ENCODE data around the gene EFHB.

EFHB gene

GRCh38 chr3:19967208-19967607 is 33.2 kb upstream of the EFHB start:
- no peak overlapping the region for H3K18ac ChIP-seq (ENCODE audit: low read depth in 1 of 2, low read length in 2 of 2)
- peaks cover 18 to 25% of the 10 kb centered on the region in 2 experiments for H3K36me3 ChIP-seq (ENCODE audit: control insufficient read depth in 1 of 2, insufficient read depth in 2 of 2, low read depth in 1 of 2, low read length in 2 of 2)
- H3K4me3 ChIP-seq (ENCODE audit: insufficient read depth in 1 of 2, low read depth in 1 of 2, low read length in 2 of 2), result no peak overlapping the region
- no peak overlapping the region for H2BK12ac ChIP-seq (ENCODE audit: low read length in 2 of 2)
- 92% methylated on average over 6 of the region's 6 CpGs for WGBS
- no peak overlapping the region for H3K4me2 ChIP-seq (ENCODE audit: low read length, poor library complexity, severe bottlenecking)
- no peak overlapping the region for H2BK120ac ChIP-seq (ENCODE audit: low read depth, low read length)
- H3K9ac ChIP-seq (ENCODE audit: low read length), result no peak overlapping the region
- H3K27me3 ChIP-seq (ENCODE audit: control insufficient read depth in 1 of 2, insufficient read depth in 1 of 2, low read length in 2 of 2), result no peaks in the 10 kb centered on the region
- no peak overlapping the region for H2BK5ac ChIP-seq (ENCODE audit: low read depth, low read length, poor library complexity, severe bottlenecking)
- no peak overlapping the region for H2AFZ ChIP-seq (ENCODE audit: low read depth, low read length)
- no peak overlapping the region for H3K23ac ChIP-seq (ENCODE audit: low read length in 2 of 2)
- no peaks in the 10 kb centered on the region for H3K4me1 ChIP-seq (ENCODE audit: control insufficient read depth, insufficient read depth, low read depth, low read length)
- H3K4ac ChIP-seq (ENCODE audit: low read depth in 1 of 2, low read length in 2 of 2), result no peak overlapping the region
- H4K8ac ChIP-seq (ENCODE audit: low read length), result no peak overlapping the region
- no peak for DNase-seq
- no peak overlapping the region for H4K91ac ChIP-seq (ENCODE audit: low read length)
- no peak overlapping the region for H3K27ac ChIP-seq (ENCODE audit: low read length, poor library complexity, severe bottlenecking)
- no peak overlapping the region for H2BK15ac ChIP-seq (ENCODE audit: low read depth, poor library complexity, severe bottlenecking)
- H2AK5ac ChIP-seq (ENCODE audit: low read length, severe bottlenecking), result no peak overlapping the region
- no peaks in the 10 kb centered on the region for H3K9me3 ChIP-seq (ENCODE audit: control insufficient read depth, low read length)
- H3K79me1 ChIP-seq (replicated peaks; ENCODE audit: low read length, poor library complexity, severe bottlenecking), result no peaks in the 10 kb centered on the region
- H3K14ac ChIP-seq (ENCODE audit: low read length in 2 of 2), result no peak overlapping the region

DNA sequence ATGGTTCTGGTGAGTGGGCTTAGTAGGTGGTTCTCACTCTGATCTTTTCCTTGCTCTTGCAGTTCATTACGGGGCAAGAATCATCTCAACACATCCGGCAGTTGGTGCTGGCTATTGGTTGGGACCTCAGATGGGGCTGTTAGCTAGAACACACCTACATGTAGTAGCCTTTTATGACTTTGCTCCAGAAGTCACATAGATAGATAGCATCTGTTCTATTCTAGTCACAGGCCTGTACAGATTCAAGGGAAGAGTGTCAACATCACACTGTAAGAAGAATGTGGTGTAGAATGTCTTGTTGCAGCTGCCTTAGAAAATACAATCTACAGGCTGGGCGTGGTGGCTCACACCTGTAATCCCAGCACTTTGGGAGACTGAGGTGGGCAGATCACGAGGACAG is 27.9 kb upstream of the EFHB start:
- Histone ChIP-seq H3K4me1 (ENCODE audit: control insufficient read depth, insufficient read depth, low read depth, low read length) (peaks cover 3% of the 10 kb centered on the region), H3K27me3 (ENCODE audit: control insufficient read depth in 1 of 2, insufficient read depth in 1 of 2, low read length in 2 of 2) (no peaks in the 10 kb centered on the region), H4K8ac (ENCODE audit: low read length) (no peak overlapping the region), H2BK12ac (ENCODE audit: low read length in 2 of 2) (no peak overlapping the region), H4K91ac (ENCODE audit: low read length) (no peak overlapping the region), H2AK5ac (ENCODE audit: low read length, severe bottlenecking) (no peak overlapping the region), H3K79me1 (replicated peaks; ENCODE audit: low read length, poor library complexity, severe bottlenecking) (peaks cover 2% of the 10 kb centered on the region), H3K9ac (ENCODE audit: low read length) (no peak overlapping the region), H3K36me3 (ENCODE audit: control insufficient read depth in 1 of 2, insufficient read depth in 2 of 2, low read depth in 1 of 2, low read length in 2 of 2) (peaks cover 26 to 33% of the 10 kb centered on the region in 2 experiments), H3K23ac (ENCODE audit: low read length in 2 of 2) (no peak overlapping the region), H2BK15ac (ENCODE audit: low read depth, poor library complexity, severe bottlenecking) (no peak overlapping the region), H3K18ac (ENCODE audit: low read depth in 1 of 2, low read length in 2 of 2) (no peak overlapping the region), H3K4me3 (ENCODE audit: insufficient read depth in 1 of 2, low read depth in 1 of 2, low read length in 2 of 2) (no peak overlapping the region), H3K9me3 (ENCODE audit: control insufficient read depth, low read length) (no peaks in the 10 kb centered on the region), H2AFZ (ENCODE audit: low read depth, low read length) (no peak overlapping the region), H3K14ac (ENCODE audit: low read length in 2 of 2) (no peak overlapping the region), H2BK5ac (ENCODE audit: low read depth, low read length, poor library complexity, severe bottlenecking) (no peak overlapping the region), H3K27ac (ENCODE audit: low read length, poor library complexity, severe bottlenecking) (no peak overlapping the region), H2BK120ac (ENCODE audit: low read depth, low read length) (no peak overlapping the region), H3K4me2 (ENCODE audit: low read length, poor library complexity, severe bottlenecking) (no peak overlapping the region), H3K4ac (ENCODE audit: low read depth in 1 of 2, low read length in 2 of 2) (no peak overlapping the region)
- no peak for DNase-seq
- 98% methylated on average over 4 of the region's 4 CpGs for WGBS

GRCh38 chr3:19960696-19961095 is 26.7 kb upstream of the EFHB start:
- 92% methylated on average over 2 of the region's 4 CpGs for WGBS
- peaks cover 3% of the 10 kb centered on the region for H3K4me1 ChIP-seq (ENCODE audit: control insufficient read depth, insufficient read depth, low read depth, low read length)

DNA sequence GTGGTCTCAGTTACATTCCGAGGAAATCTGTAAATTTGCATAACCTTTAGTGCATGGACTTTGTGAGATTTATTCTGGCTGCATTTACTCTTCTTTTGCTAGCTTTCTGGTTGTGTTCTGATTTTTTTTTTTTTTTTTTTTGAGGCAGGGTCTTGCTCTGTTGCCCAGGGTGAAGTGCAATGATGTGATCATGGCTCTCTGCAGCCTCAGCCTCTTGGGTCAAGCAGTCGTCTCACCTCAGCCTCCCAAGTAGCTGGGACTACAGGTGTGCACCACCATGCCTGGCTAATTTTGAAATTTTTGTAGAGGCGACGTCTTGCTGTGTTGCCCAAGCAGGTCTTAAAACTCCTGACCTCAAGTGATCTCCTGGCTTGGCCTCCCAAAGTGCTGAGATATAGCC is 25.5 kb upstream of the EFHB start:
- no peak overlapping the region for H2AFZ ChIP-seq (ENCODE audit: low read depth, low read length)
- H3K4me3 ChIP-seq (ENCODE audit: insufficient read depth in 1 of 2, low read depth in 1 of 2, low read length in 2 of 2), result no peak overlapping the region
- DNase-seq, result no peak
- no peak overlapping the region for H4K8ac ChIP-seq (ENCODE audit: low read length)
- H3K4me2 ChIP-seq (ENCODE audit: low read length, poor library complexity, severe bottlenecking), result no peak overlapping the region
- H3K23ac ChIP-seq (ENCODE audit: low read length in 2 of 2), result no peak overlapping the region
- H3K18ac ChIP-seq (ENCODE audit: low read depth in 1 of 2, low read length in 2 of 2), result no peak overlapping the region
- H4K91ac ChIP-seq (ENCODE audit: low read length), result no peak overlapping the region
- no peak overlapping the region for H2BK5ac ChIP-seq (ENCODE audit: low read depth, low read length, poor library complexity, severe bottlenecking)
- H3K4ac ChIP-seq (ENCODE audit: low read depth in 1 of 2, low read length in 2 of 2), result no peak overlapping the region
- no peak overlapping the region for H2BK15ac ChIP-seq (ENCODE audit: low read depth, poor library complexity, severe bottlenecking)
- no peak overlapping the region for H2BK12ac ChIP-seq (ENCODE audit: low read length in 2 of 2)
- no peak overlapping the region for H2BK120ac ChIP-seq (ENCODE audit: low read depth, low read length)
- peaks cover 2% of the 10 kb centered on the region for H3K79me1 ChIP-seq (replicated peaks; ENCODE audit: low read length, poor library complexity, severe bottlenecking)
- H2AK5ac ChIP-seq (ENCODE audit: low read length, severe bottlenecking), result no peak overlapping the region
- no peak overlapping the region for H3K14ac ChIP-seq (ENCODE audit: low read length in 2 of 2)
- peaks cover 25 to 46% of the 10 kb centered on the region in 2 experiments for H3K36me3 ChIP-seq (ENCODE audit: control insufficient read depth in 1 of 2, insufficient read depth in 2 of 2, low read depth in 1 of 2, low read length in 2 of 2)
- 98% methylated on average over 3 of the region's 4 CpGs for WGBS
- peaks cover 3% of the 10 kb centered on the region for H3K4me1 ChIP-seq (ENCODE audit: control insufficient read depth, insufficient read depth, low read depth, low read length)
- H3K27ac ChIP-seq (ENCODE audit: low read length, poor library complexity, severe bottlenecking), result no peak overlapping the region
- no peak overlapping the region for H3K9ac ChIP-seq (ENCODE audit: low read length)
- H3K9me3 ChIP-seq (ENCODE audit: control insufficient read depth, low read length), result no peaks in the 10 kb centered on the region
- H3K27me3 ChIP-seq (ENCODE audit: control insufficient read depth in 1 of 2, insufficient read depth in 1 of 2, low read length in 2 of 2), result no peaks in the 10 kb centered on the region

More at GRCh38 chr3:19960696-19961095, 26.7 kb upstream of the EFHB start:
- Histone ChIP-seq H3K4me3 (ENCODE audit: insufficient read depth in 1 of 2, low read depth in 1 of 2, low read length in 2 of 2) (no peak overlapping the region), H3K9me3 (ENCODE audit: control insufficient read depth, low read length) (no peaks in the 10 kb centered on the region), H2AFZ (ENCODE audit: low read depth, low read length) (no peak overlapping the region), H3K18ac (ENCODE audit: low read depth in 1 of 2, low read length in 2 of 2) (no peak overlapping the region), H2BK5ac (ENCODE audit: low read depth, low read length, poor library complexity, severe bottlenecking) (no peak overlapping the region), H3K27ac (ENCODE audit: low read length, poor library complexity, severe bottlenecking) (no peak overlapping the region), H4K91ac (ENCODE audit: low read length) (no peak overlapping the region), H3K23ac (ENCODE audit: low read length in 2 of 2) (no peak overlapping the region), H3K4me2 (ENCODE audit: low read length, poor library complexity, severe bottlenecking) (no peak overlapping the region), H3K79me1 (replicated peaks; ENCODE audit: low read length, poor library complexity, severe bottlenecking) (peaks cover 2% of the 10 kb centered on the region), H3K36me3 (ENCODE audit: control insufficient read depth in 1 of 2, insufficient read depth in 2 of 2, low read depth in 1 of 2, low read length in 2 of 2) (peaks cover 26 to 36% of the 10 kb centered on the region in 2 experiments), H2BK12ac (ENCODE audit: low read length in 2 of 2) (no peak overlapping the region), H2BK15ac (ENCODE audit: low read depth, poor library complexity, severe bottlenecking) (no peak overlapping the region), H3K4ac (ENCODE audit: low read depth in 1 of 2, low read length in 2 of 2) (no peak overlapping the region), H3K27me3 (ENCODE audit: control insufficient read depth in 1 of 2, insufficient read depth in 1 of 2, low read length in 2 of 2) (no peaks in the 10 kb centered on the region), H2BK120ac (ENCODE audit: low read depth, low read length) (no peak overlapping the region), H4K8ac (ENCODE audit: low read length) (no peak overlapping the region), H3K9ac (ENCODE audit: low read length) (no peak overlapping the region), H2AK5ac (ENCODE audit: low read length, severe bottlenecking) (no peak overlapping the region), H3K14ac (ENCODE audit: low read length in 2 of 2) (no peak overlapping the region)
- DNase-seq, result no peak

All from mesenchymal stem cell (in vitro differentiated cells and primary cell).